Measurements from ENCODE around the gene EFCAB14. TPM values are rescaled to one million over a fixed set of nuclear protein-coding genes. Genes with fewer than 3 reads are reported as not detected.

EFCAB14 gene
- total and polyA plus RNA-seq, 2 donors (not counting 3 experiments of a cell fraction or from before 2014, with no cell fraction given) = 30.0 to 81.7 TPM

DNA sequence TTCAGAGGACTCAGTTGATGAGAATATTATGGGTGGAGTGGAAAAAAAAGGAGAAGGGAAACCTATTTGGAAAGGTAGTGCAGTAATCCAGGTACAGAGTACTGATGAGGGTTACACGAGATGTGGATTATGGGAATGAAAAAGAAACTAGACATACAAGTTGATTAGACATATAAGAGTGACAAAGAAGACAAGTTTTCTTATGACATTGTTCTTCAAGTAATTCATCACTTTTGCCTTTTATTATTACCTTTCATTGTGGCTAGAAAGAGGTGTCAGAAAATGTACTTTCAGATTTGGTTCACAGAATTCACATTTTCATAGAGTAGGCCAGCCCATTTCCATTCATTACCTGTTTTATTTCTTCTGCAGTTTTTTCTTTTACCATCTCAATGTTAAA is 61.1 kb downstream of the EFCAB14 start:
- intact Hi-C loops (cut with micrococcal nuclease) = no loop called here
- FAIRE-seq (no peak), DNase-seq (ENCODE audit: low read depth, low spot score) (no peak)
- POLR2A ChIA-PET = no interaction called here
- no peak overlapping the region for H3K27ac ChIP-seq (ENCODE audit: insufficient read depth, low read depth, low read length)
- no peaks in the 10 kb centered on the region for H3K9me3 ChIP-seq (replicated peaks; ENCODE audit: control insufficient read depth, insufficient read depth, low read length)
- H2AFZ ChIP-seq (ENCODE audit: low read depth, low read length) = no peak overlapping the region
- peaks cover 4 to 5% of the 10 kb centered on the region in 2 experiments for H3K36me3 ChIP-seq (ENCODE audit: control insufficient read depth in 2 of 2, extremely low read depth in 1 of 2, insufficient read depth in 2 of 2, low read length in 2 of 2)
- no peak overlapping the region for H3K4me3 ChIP-seq (replicated peaks in 1 of 3; ENCODE audit: insufficient read depth in 1 of 3, low read depth in 1 of 3, low read length in 3 of 3)
- no TSS peak for BruUV-seq (replicated peaks)
- no peak overlapping the region for H3K9ac ChIP-seq (replicated peaks; ENCODE audit: extremely low read depth, insufficient read depth, low read length)
- H3K79me2 ChIP-seq (ENCODE audit: control insufficient read depth, insufficient read depth, low read length) = no peaks in the 10 kb centered on the region
- no peaks in the 10 kb centered on the region for H3K4me1 ChIP-seq (ENCODE audit: control insufficient read depth, extremely low read depth, insufficient read depth, low read length)
- dilution Hi-C loops (cut with MboI; ENCODE audit: extremely low pct_ligation_motif_present, low sequenced_read_pairs) = no loop called here
- no peaks in the 10 kb centered on the region for H4K20me1 ChIP-seq (replicated peaks; ENCODE audit: control insufficient read depth, extremely low read depth, insufficient read depth, low read length)
- CTCF ChIA-PET = interaction anchor here (1.0 kb wide), 1 partner anchor 34 kb away, joined by 3 read pairs; no protein-coding TSS in a partner anchor
- H3K9me1 ChIP-seq (replicated peaks; ENCODE audit: control insufficient read depth, extremely low read depth, insufficient read depth, low read length) = no peaks in the 10 kb centered on the region
- H3K4me2 ChIP-seq (ENCODE audit: insufficient read depth, low read length) = no peak overlapping the region
- no peak for TF ChIP-seq MYC (IDR thresholded peaks at IDR 0.05; ENCODE audit: low read depth, low read length)
- no peak for TF ChIP-seq JUN (IDR thresholded peaks at IDR 0.05; ENCODE audit: borderline replicate concordance, insufficient read depth, insufficient read length, low read depth)
- TF ChIP-seq EZH2 (IDR thresholded peaks at IDR 0.05; ENCODE audit: borderline replicate concordance, low read depth, low read length, severe bottlenecking) = no peak
- TF ChIP-seq FOS (IDR thresholded peaks at IDR 0.05; ENCODE audit: borderline replicate concordance, insufficient read depth, low read length) = no peak
- TF ChIP-seq POLR2A (IDR thresholded peaks at IDR 0.05; ENCODE audit: low read depth, low read length) = no peak
- TF ChIP-seq GATA2 (IDR thresholded peaks at IDR 0.05; ENCODE audit: insufficient read depth, insufficient read length, low read depth, low read length) = no peak
- H3K27me3 ChIP-seq (ENCODE audit: control insufficient read depth in 2 of 2, insufficient read depth in 2 of 2, low read length in 2 of 2) = no peaks in the 10 kb centered on the region

DNA sequence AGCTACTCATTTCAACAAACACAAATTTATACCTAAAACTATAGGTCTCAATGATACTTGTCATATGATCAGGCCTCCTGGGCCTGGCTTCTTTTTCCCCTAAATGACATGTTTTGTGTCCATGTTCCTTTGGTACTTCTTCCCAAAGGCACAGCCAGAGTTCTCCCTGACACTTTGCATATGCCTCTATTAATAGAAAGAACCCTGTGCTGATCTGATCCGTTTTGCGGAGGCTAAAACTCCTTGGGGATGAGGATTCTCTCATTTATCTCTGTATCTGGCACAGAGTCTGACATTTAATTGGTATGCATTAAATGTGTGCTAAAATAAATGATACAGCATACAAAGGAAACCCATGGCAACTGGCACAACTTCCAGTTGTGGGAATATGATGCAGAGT is 62.3 kb downstream of the EFCAB14 start:
- CTCF ChIA-PET = interaction anchor here (1.0 to 1.1 kb wide), 2 partner anchors 25 to 33 kb away, joined by 3 to 4 read pairs; no protein-coding TSS in a partner anchor
- H3K79me2 ChIP-seq (ENCODE audit: control insufficient read depth, insufficient read depth, low read length) = no peaks in the 10 kb centered on the region
- no peaks in the 10 kb centered on the region for H3K4me1 ChIP-seq (ENCODE audit: control insufficient read depth, extremely low read depth, insufficient read depth, low read length)
- no peaks in the 10 kb centered on the region for H3K27me3 ChIP-seq (ENCODE audit: control insufficient read depth in 2 of 2, insufficient read depth in 2 of 2, low read length in 2 of 2)
- H3K9ac ChIP-seq (replicated peaks; ENCODE audit: extremely low read depth, insufficient read depth, low read length) = no peak overlapping the region
- no peak overlapping the region for H2AFZ ChIP-seq (ENCODE audit: low read depth, low read length)
- no peaks in the 10 kb centered on the region for H4K20me1 ChIP-seq (replicated peaks; ENCODE audit: control insufficient read depth, extremely low read depth, insufficient read depth, low read length)
- dilution Hi-C loops (cut with MboI; ENCODE audit: extremely low pct_ligation_motif_present, low sequenced_read_pairs) (no loop called here), intact Hi-C loops (cut with micrococcal nuclease) (no loop called here)
- TF ChIP-seq, protein P1, sequence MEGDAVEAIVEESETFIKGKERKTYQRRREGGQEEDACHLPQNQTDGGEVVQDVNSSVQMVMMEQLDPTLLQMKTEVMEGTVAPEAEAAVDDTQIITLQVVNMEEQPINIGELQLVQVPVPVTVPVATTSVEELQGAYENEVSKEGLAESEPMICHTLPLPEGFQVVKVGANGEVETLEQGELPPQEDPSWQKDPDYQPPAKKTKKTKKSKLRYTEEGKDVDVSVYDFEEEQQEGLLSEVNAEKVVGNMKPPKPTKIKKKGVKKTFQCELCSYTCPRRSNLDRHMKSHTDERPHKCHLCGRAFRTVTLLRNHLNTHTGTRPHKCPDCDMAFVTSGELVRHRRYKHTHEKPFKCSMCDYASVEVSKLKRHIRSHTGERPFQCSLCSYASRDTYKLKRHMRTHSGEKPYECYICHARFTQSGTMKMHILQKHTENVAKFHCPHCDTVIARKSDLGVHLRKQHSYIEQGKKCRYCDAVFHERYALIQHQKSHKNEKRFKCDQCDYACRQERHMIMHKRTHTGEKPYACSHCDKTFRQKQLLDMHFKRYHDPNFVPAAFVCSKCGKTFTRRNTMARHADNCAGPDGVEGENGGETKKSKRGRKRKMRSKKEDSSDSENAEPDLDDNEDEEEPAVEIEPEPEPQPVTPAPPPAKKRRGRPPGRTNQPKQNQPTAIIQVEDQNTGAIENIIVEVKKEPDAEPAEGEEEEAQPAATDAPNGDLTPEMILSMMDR (IDR thresholded peaks at IDR 0.05; ENCODE audit: extremely low read depth in 1 of 2, insufficient read depth in 1 of 2, low read depth in 1 of 2, low read length in 2 of 2) = no peak
- no peak for TF ChIP-seq GATA2 (IDR thresholded peaks at IDR 0.05; ENCODE audit: insufficient read depth, insufficient read length, low read depth, low read length)
- no peak for TF ChIP-seq FOS (IDR thresholded peaks at IDR 0.05; ENCODE audit: borderline replicate concordance, insufficient read depth, low read length)
- TF ChIP-seq POLR2AphosphoS5 (IDR thresholded peaks at IDR 0.05; ENCODE audit: insufficient read depth, low read depth, low read length) = no peak
- TF ChIP-seq, protein P2, sequence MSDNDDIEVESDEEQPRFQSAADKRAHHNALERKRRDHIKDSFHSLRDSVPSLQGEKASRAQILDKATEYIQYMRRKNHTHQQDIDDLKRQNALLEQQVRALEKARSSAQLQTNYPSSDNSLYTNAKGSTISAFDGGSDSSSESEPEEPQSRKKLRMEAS (IDR thresholded peaks at IDR 0.05; ENCODE audit: insufficient read depth, insufficient read length) = no peak
- no peak for TF ChIP-seq JUN (IDR thresholded peaks at IDR 0.05; ENCODE audit: borderline replicate concordance, insufficient read depth, insufficient read length, low read depth)
- no peak overlapping the region for H3K4me2 ChIP-seq (ENCODE audit: insufficient read depth, low read length)
- H3K4me3 ChIP-seq (replicated peaks in 1 of 3; ENCODE audit: insufficient read depth in 1 of 3, low read depth in 1 of 3, low read length in 3 of 3) = no peak overlapping the region
- BruUV-seq (replicated peaks) = no TSS peak
- POLR2A ChIA-PET = no interaction called here
- H3K9me1 ChIP-seq (replicated peaks; ENCODE audit: control insufficient read depth, extremely low read depth, insufficient read depth, low read length) = no peaks in the 10 kb centered on the region
- FAIRE-seq (no peak), DNase-seq (ENCODE audit: low read depth, low spot score) (no peak)
- H3K9me3 ChIP-seq (replicated peaks; ENCODE audit: control insufficient read depth, insufficient read depth, low read length) = no peaks in the 10 kb centered on the region
- no peak overlapping the region for H3K27ac ChIP-seq (ENCODE audit: insufficient read depth, low read depth, low read length)
- H3K36me3 ChIP-seq (ENCODE audit: control insufficient read depth in 2 of 2, extremely low read depth in 1 of 2, insufficient read depth in 2 of 2, low read length in 2 of 2) = peaks cover 4 to 5% of the 10 kb centered on the region in 2 experiments

Measured in endothelial cell of umbilical vein (primary cell).